Activated CD8-positive, alpha-beta memory T cell treated with anti-CD3 and anti-CD28 coated beads, Interleukin-2, amount 50 U/mL, for 1 hour (primary cell): ENCODE results near the gene IKZF1.

ENCODE experiments used
- DNase-seq: peaks from one replicate; pipeline ENCODE4 v3.0.0-alpha.2; 2020; ENCODE audit errors: extremely low read depth

Gene IKZF1

GRCh38 chr7:50412973-50413372 is 108.5 kb downstream of the IKZF1 start:
- DNase-seq: no peak

- no peak for DNase-seq
Observed at GRCh38 chr7:50413561-50413960, 109.0 kb downstream of the IKZF1 start.

- no peak for DNase-seq
Observed at GRCh38 chr7:50415844-50416364, 111.4 kb downstream of the IKZF1 start.

GRCh38 chr7:50416527-50417182 is 112.1 kb downstream of the IKZF1 start:
- DNase-seq: no peak

- peak; percentile 24 for DNase-seq
Observed at GRCh38 chr7:50418086-50418515, 113.6 kb downstream of the IKZF1 start.

- DNase-seq: no peak
Observed at GRCh38 chr7:50418526-50419290, 114.2 kb downstream of the IKZF1 start.

- no peak for DNase-seq
Observed at GRCh38 chr7:50421043-50421442, 116.5 kb downstream of the IKZF1 start.

- no peak for DNase-seq
Observed at GRCh38 chr7:50422858-50423257, 118.3 kb downstream of the IKZF1 start.

- no peak for DNase-seq
Observed at GRCh38 chr7:50423860-50424259, 119.3 kb downstream of the IKZF1 start.

- no peak for DNase-seq
Observed at GRCh38 chr7:50425318-50425717, 120.8 kb downstream of the IKZF1 start.

- no peak for DNase-seq
Observed at GRCh38 chr7:50426280-50427045, 121.9 kb downstream of the IKZF1 start.

GRCh38 chr7:50427518-50427917 is 123.0 kb downstream of the IKZF1 start:
- no peak for DNase-seq

GRCh38 chr7:50428911-50429310 is 124.4 kb downstream of the IKZF1 start:
- no peak for DNase-seq

GRCh38 chr7:50431316-50431715 is 126.8 kb downstream of the IKZF1 start:
- no peak for DNase-seq

- no peak for DNase-seq
Observed at GRCh38 chr7:50431722-50432305, 127.3 kb downstream of the IKZF1 start.

GRCh38 chr7:50436133-50436806 is 131.8 kb downstream of the IKZF1 start:
- no peak for DNase-seq

GRCh38 chr7:50446542-50446960 is 142.0 kb downstream of the IKZF1 start:
- DNase-seq: no peak

GRCh38 chr7:50448823-50449222 is 144.3 kb downstream of the IKZF1 start:
- DNase-seq: no peak

- DNase-seq: no peak
Observed at GRCh38 chr7:50449501-50449880, 145.0 kb downstream of the IKZF1 start.

GRCh38 chr7:50449881-50450589 is 145.5 kb downstream of the IKZF1 start, which contains the start of gene FIGNL1:
Gene FIGNL1, minus strand, starts transcription at chr7:50450350. Its CDS starts 3,063 bp downstream, at chr7:50447287.
- peak; percentile 38 for DNase-seq

- no peak for DNase-seq
Observed at GRCh38 chr7:50450590-50451032, 146.1 kb downstream of the IKZF1 start.
